Tibial nerve (tissue), 3 donors: Measurements from ENCODE around the gene HDAC11.
"Not testable (repeated sequence)": the region's sequence is repeated elsewhere in the genome, so short reads cannot be mapped to it uniquely, and the experiment has no call there.

Experiments
- POLR2A ChIP-seq, 2 donors: fragments of 450-650 bp; IDR thresholded peaks; one replicate each; pipeline ENCODE4 v1.6.1; 2017; ENCODE audit warnings: antibody characterized with exemption in 2 of 2, mild to moderate bottlenecking in 2 of 2, moderate library complexity in 2 of 2
- TF ChIP-seq, protein P1 (sequence below), 5 experiments: fragments of 200-600 bp in 3 of 5; fragments of 450-650 bp in 2 of 5; sonication (generic) in 3 of 5; IDR thresholded peaks; one replicate each; pipeline ENCODE4 v1.5.1; 2016 to 2019; ENCODE audit warnings: antibody characterized with exemption in 5 of 5, mild to moderate bottlenecking in 3 of 5, moderate library complexity in 2 of 5

DNA sequence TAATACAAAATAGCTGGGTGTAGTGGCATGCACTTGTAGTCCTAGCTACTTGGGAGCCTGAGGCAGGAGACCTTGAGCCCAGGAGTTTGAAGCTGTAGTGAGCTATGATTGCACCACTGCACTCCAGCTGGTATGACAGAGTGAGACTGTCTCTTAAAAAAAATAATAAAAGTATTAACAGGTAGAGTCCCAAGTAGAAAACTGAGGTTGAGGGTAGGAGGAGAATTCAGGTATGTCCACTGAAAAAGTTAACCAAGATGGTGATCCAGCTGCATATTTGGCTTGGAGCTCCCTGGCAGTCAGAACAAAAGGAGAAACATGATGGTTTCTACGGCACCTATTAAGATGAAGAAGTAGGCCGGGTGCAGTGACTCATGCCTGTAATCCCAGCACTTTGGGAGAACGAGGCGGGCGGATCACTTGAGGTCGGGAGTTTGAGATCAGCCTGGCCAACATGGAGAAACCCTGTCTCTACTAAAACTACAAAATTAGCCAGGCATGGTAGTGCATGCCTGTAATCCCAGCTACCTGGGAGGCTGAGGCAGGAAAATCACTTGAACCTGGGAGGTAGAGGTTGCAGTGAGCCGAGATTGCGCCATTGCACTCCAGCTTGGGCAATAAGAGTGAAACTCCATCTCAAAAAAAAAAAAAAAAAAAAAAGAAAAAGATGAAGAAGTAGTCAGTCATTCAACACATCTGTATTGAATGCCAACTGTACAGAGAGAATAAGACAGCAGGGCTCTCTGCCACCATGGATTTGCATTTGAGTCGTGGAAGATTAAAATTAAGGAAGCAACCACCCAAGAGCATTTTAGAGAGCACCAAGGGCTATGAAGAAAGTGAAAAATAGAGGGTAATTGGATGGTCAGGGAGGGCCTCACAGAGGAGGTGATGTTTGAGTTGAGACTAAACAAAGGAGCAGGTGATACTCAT, 5.8 kb downstream of the HDAC11 start:
- TF ChIP-seq, protein P1, sequence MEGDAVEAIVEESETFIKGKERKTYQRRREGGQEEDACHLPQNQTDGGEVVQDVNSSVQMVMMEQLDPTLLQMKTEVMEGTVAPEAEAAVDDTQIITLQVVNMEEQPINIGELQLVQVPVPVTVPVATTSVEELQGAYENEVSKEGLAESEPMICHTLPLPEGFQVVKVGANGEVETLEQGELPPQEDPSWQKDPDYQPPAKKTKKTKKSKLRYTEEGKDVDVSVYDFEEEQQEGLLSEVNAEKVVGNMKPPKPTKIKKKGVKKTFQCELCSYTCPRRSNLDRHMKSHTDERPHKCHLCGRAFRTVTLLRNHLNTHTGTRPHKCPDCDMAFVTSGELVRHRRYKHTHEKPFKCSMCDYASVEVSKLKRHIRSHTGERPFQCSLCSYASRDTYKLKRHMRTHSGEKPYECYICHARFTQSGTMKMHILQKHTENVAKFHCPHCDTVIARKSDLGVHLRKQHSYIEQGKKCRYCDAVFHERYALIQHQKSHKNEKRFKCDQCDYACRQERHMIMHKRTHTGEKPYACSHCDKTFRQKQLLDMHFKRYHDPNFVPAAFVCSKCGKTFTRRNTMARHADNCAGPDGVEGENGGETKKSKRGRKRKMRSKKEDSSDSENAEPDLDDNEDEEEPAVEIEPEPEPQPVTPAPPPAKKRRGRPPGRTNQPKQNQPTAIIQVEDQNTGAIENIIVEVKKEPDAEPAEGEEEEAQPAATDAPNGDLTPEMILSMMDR (IDR thresholded peaks at IDR 0.05), result not testable (repeated sequence)
- TF ChIP-seq POLR2A (IDR thresholded peaks at IDR 0.05), result not testable (repeated sequence)
